Measurements from ENCODE around the gene NR1H2. TPM values are rescaled to one million over a fixed set of nuclear protein-coding genes. Genes with fewer than 3 reads are reported as not detected.

The NR1H2 gene
- total and polyA plus RNA-seq, 2 experiments from 2014 or later = 102 to 140 TPM

- H3K27ac ChIP-seq = no peak overlapping the region
These were observed 43.9 kb downstream of the NR1H2 start for GRCh38 chr19:50420127-50420526.

GRCh38 chr19:50420808-50421207 lies 44.6 kb downstream of the NR1H2 start:
- no peaks in the 10 kb centered on the region for H3K9me3 ChIP-seq (ENCODE audit: low read depth)
- H3K9ac ChIP-seq = no peak overlapping the region
- WGBS, 2 experiments (ENCODE audit: low coverage in 1 of 2, low lambda C conversion rate in 2 of 2, missing lambda C conversion rate in 2 of 2) = 75 to 82% methylated on average over 3 of the region's 3 CpGs
- H3K4me2 ChIP-seq (ENCODE audit: unreplicated experiment) = no peak overlapping the region
- no peaks in the 10 kb centered on the region for H3K9me2 ChIP-seq (ENCODE audit: insufficient read depth)
- H3K27ac ChIP-seq = no peak overlapping the region
- H3K4me1 ChIP-seq (ENCODE audit: insufficient read depth) = no peaks in the 10 kb centered on the region
- no peak overlapping the region for H2AFZ ChIP-seq
- peaks cover 25% of the 10 kb centered on the region for H3K27me3 ChIP-seq (replicated peaks; ENCODE audit: insufficient read depth)
- no peaks in the 10 kb centered on the region for H3F3A ChIP-seq (ENCODE audit: insufficient read depth)
- no peaks in the 10 kb centered on the region for H3K36me3 ChIP-seq (ENCODE audit: low read depth)
- H3K4me3 ChIP-seq = no peak overlapping the region
- no peak for DNase-seq
- H4K20me1 ChIP-seq (ENCODE audit: insufficient read depth) = no peaks in the 10 kb centered on the region
- TF ChIP-seq EZH2 (IDR thresholded peaks at IDR 0.05; ENCODE audit: insufficient read depth, poor library complexity, severe bottlenecking) = no peak
- in situ Hi-C loops (cut with MboI) = no loop called here
- no peaks in the 10 kb centered on the region for H3K79me2 ChIP-seq (ENCODE audit: insufficient read depth)

More at GRCh38 chr19:50420127-50420526, 43.9 kb downstream of the NR1H2 start:
- Histone ChIP-seq H3F3A (ENCODE audit: insufficient read depth) (no peaks in the 10 kb centered on the region), H3K36me3 (ENCODE audit: low read depth) (no peaks in the 10 kb centered on the region), H3K4me1 (ENCODE audit: insufficient read depth) (no peaks in the 10 kb centered on the region), H3K9me3 (ENCODE audit: low read depth) (no peaks in the 10 kb centered on the region), H3K4me3 (no peak overlapping the region), H3K27me3 (replicated peaks; ENCODE audit: insufficient read depth) (peaks cover 25% of the 10 kb centered on the region), H3K9me2 (ENCODE audit: insufficient read depth) (no peaks in the 10 kb centered on the region), H2AFZ (no peak overlapping the region), H3K4me2 (ENCODE audit: unreplicated experiment) (no peak overlapping the region), H4K20me1 (ENCODE audit: insufficient read depth) (no peaks in the 10 kb centered on the region), H3K79me2 (ENCODE audit: insufficient read depth) (no peaks in the 10 kb centered on the region), H3K9ac (no peak overlapping the region)
- in situ Hi-C loops (cut with MboI) = no loop called here
- WGBS, 2 experiments (ENCODE audit: low coverage in 1 of 2, low lambda C conversion rate in 2 of 2, missing lambda C conversion rate in 2 of 2) = 35 to 40% methylated on average over 3 of the region's 3 CpGs
- no peak for DNase-seq
- TF ChIP-seq EZH2phosphoT487 (IDR thresholded peaks at IDR 0.05; ENCODE audit: insufficient read depth, low read depth) (no peak), EZH2 (IDR thresholded peaks at IDR 0.05; ENCODE audit: insufficient read depth, poor library complexity, severe bottlenecking) (no peak)

GRCh38 chr19:50422397-50423278 lies 46.4 kb downstream of the NR1H2 start:
- no peak for DNase-seq
- no peak for TF ChIP-seq EZH2 (IDR thresholded peaks at IDR 0.05; ENCODE audit: insufficient read depth, poor library complexity, severe bottlenecking)
- TF ChIP-seq EZH2phosphoT487 (IDR thresholded peaks at IDR 0.05; ENCODE audit: insufficient read depth, low read depth) = no peak
- in situ Hi-C loops (cut with MboI) = no loop called here

GRCh38 chr19:50423279-50424113 lies 47.2 kb downstream of the NR1H2 start:
- in situ Hi-C loops (cut with MboI) = no loop called here
- H3K27me3 ChIP-seq (replicated peaks; ENCODE audit: insufficient read depth) = peaks cover 25% of the 10 kb centered on the region
- no peaks in the 10 kb centered on the region for H3K4me1 ChIP-seq (ENCODE audit: insufficient read depth)
- no peak overlapping the region for H3K27ac ChIP-seq
- DNase-seq = no peak
- no peak overlapping the region for H3K9ac ChIP-seq
- no peak overlapping the region for H2AFZ ChIP-seq
- no peaks in the 10 kb centered on the region for H3K9me3 ChIP-seq (ENCODE audit: low read depth)
- 71 to 81% methylated on average over 19 to 22 of the region's 22 CpGs for WGBS, 2 experiments (ENCODE audit: low coverage in 1 of 2, low lambda C conversion rate in 2 of 2, missing lambda C conversion rate in 2 of 2)
- H3K9me2 ChIP-seq (ENCODE audit: insufficient read depth) = no peaks in the 10 kb centered on the region
- H3K4me3 ChIP-seq = no peak overlapping the region
- TF ChIP-seq EZH2phosphoT487 (IDR thresholded peaks at IDR 0.05; ENCODE audit: insufficient read depth, low read depth) (no peak), EZH2 (IDR thresholded peaks at IDR 0.05; ENCODE audit: insufficient read depth, poor library complexity, severe bottlenecking) (no peak)
- H3K79me2 ChIP-seq (ENCODE audit: insufficient read depth) = no peaks in the 10 kb centered on the region
- H3F3A ChIP-seq (ENCODE audit: insufficient read depth) = no peaks in the 10 kb centered on the region
- H3K4me2 ChIP-seq (ENCODE audit: unreplicated experiment) = no peak overlapping the region
- no peaks in the 10 kb centered on the region for H4K20me1 ChIP-seq (ENCODE audit: insufficient read depth)
- H3K36me3 ChIP-seq (ENCODE audit: low read depth) = no peaks in the 10 kb centered on the region

More at GRCh38 chr19:50422397-50423278, 46.4 kb downstream of the NR1H2 start:
- Histone ChIP-seq H2AFZ (no peak overlapping the region), H3K27me3 (replicated peaks; ENCODE audit: insufficient read depth) (peaks cover 25% of the 10 kb centered on the region), H3K36me3 (ENCODE audit: low read depth) (no peaks in the 10 kb centered on the region), H4K20me1 (ENCODE audit: insufficient read depth) (no peaks in the 10 kb centered on the region), H3K27ac (no peak overlapping the region), H3K79me2 (ENCODE audit: insufficient read depth) (no peaks in the 10 kb centered on the region), H3F3A (ENCODE audit: insufficient read depth) (no peaks in the 10 kb centered on the region), H3K4me2 (ENCODE audit: unreplicated experiment) (no peak overlapping the region), H3K4me3 (no peak overlapping the region), H3K4me1 (ENCODE audit: insufficient read depth) (no peaks in the 10 kb centered on the region), H3K9me2 (ENCODE audit: insufficient read depth) (no peaks in the 10 kb centered on the region), H3K9me3 (ENCODE audit: low read depth) (no peaks in the 10 kb centered on the region), H3K9ac (no peak overlapping the region)
- 58 to 64% methylated on average over 15 to 18 of the region's 18 CpGs for whole genome bisulfite sequencing, 2 experiments (ENCODE audit: low coverage in 1 of 2, low lambda C conversion rate in 2 of 2, missing lambda C conversion rate in 2 of 2)

All from GM23248 (cell line).